Lung (tissue), 12 donors: ENCODE data around the gene KLF2. TPM values are rescaled to one million over a fixed set of nuclear protein-coding genes. Genes with fewer than 3 reads are reported as not detected.

ENCODE experiments used
- ATAC-seq: fragments of 200-7000 bp; cut with Tn5 transposase; one replicate; pipeline ENCODE4 v1.9.1; 2020; ENCODE audit warnings: moderate number of reproducible peaks; ENCODE audit not compliant: insufficient read depth, low FRiP score
- DNase-seq, 3 donors: peaks; one replicate each; pipeline ENCODE4 v3.0.0-alpha.2; 2013 to 2017
- H3K27ac ChIP-seq, 2 donors: one replicate each; pipeline ENCODE4 v1.5.1; 2013; ENCODE audit warnings: mild to moderate bottlenecking in 2 of 2, moderate library complexity in 2 of 2, control low read depth in 1 of 2, inconsistent platforms in 1 of 2, low read depth in 1 of 2, low read length in 1 of 2
- H3K27me3 ChIP-seq, 3 donors: one replicate each; pipeline ENCODE4 v1.5.1; 2013; ENCODE audit warnings: low read length in 2 of 3; ENCODE audit not compliant: control insufficient read depth in 3 of 3, insufficient read depth in 3 of 3
- H3K36me3 ChIP-seq, 4 donors: one replicate each; pipeline ENCODE4 v1.5.1; 2013; ENCODE audit warnings: low read length in 4 of 4, mild to moderate bottlenecking in 1 of 4, moderate library complexity in 1 of 4; ENCODE audit not compliant: control insufficient read depth in 4 of 4, insufficient read depth in 4 of 4
- H3K4me1 ChIP-seq, 5 donors: one replicate each; pipeline ENCODE4 v1.5.1; 2013; ENCODE audit warnings: low read length in 5 of 5, mild to moderate bottlenecking in 2 of 5, moderate library complexity in 1 of 5; ENCODE audit not compliant: control insufficient read depth in 5 of 5, insufficient read depth in 5 of 5
- H3K4me3 ChIP-seq: one replicate; pipeline ENCODE4 v1.5.1; 2013; ENCODE audit warnings: mild to moderate bottlenecking, control low read depth, moderate library complexity
- H3K9ac ChIP-seq, 2 donors: one replicate each; pipeline ENCODE4 v1.5.1; 2013; ENCODE audit warnings: low read length in 2 of 2, control low read depth in 1 of 2; ENCODE audit not compliant: insufficient read depth in 1 of 2
- H3K9me3 ChIP-seq, 4 donors: one replicate each; pipeline ENCODE4 v1.5.1; 2013; ENCODE audit warnings: low read length in 3 of 4, mild to moderate bottlenecking in 1 of 4, moderate library complexity in 1 of 4; ENCODE audit not compliant: control insufficient read depth in 4 of 4, insufficient read depth in 3 of 4
- CTCF ChIP-seq: IDR thresholded peaks from 2 replicates; pipeline ENCODE4 v1.5.1; 2012; ENCODE audit warnings: mild to moderate bottlenecking; ENCODE audit errors: control extremely low read depth, extremely low read depth
- WGBS, 2 donors: extraction: QIAGEN DNeasy Blood & Tissue Kit; methylation state at CpG; one replicate each; pipeline ENCODE4 v1.1.7; 2013; 5-methylcytosine and 5-hydroxymethylcytosine counted together
- polyA plus RNA-seq, 2 donors: library from polyadenylated mRNA; stranded (reverse); fragments of 200-250 nt; gene quantifications; one replicate each; pipeline ENCODE4 v1.2.1, GENCODE V29; 2013
- total RNA-seq, 2 donors: library from RNA; depleted of rRNA in 1 of 2; stranded (reverse); fragments of >200 nt in 1 of 2; gene quantifications; one replicate each; pipeline ENCODE4 v1.2.1, GENCODE V29; 2014 to 2021
- donor health status: control.
- donor health status: control.
- donor health status: Bipolar disorder and iron deficiency.
- donor health status: healthy.
- donor health status: DM: yes; HTN: yes; CAD: no.

KLF2 gene
- total and polyA plus RNA-seq, 4 donors = 7.7 to 121 (median 68.3) TPM

GRCh38 chr19:16337809-16338469 is 13.3 kb downstream of the KLF2 start:
- ATAC-seq (no peak), DNase-seq (no peak)
- no peaks in the 10 kb centered on the region for H3K9me3 ChIP-seq
- no peak overlapping the region for H3K9ac ChIP-seq
- H3K27me3 ChIP-seq = no peaks in the 10 kb centered on the region
- TF ChIP-seq CTCF = no peak
- no peak overlapping the region for H3K4me3 ChIP-seq
- peaks cover 0 to 18% (median 8%) of the 10 kb centered on the region in 5 donors for H3K4me1 ChIP-seq
- WGBS, 2 donors = 77 to 84% methylated on average over 13 of the region's 13 CpGs
- H3K36me3 ChIP-seq = no peaks in the 10 kb centered on the region
- H3K27ac ChIP-seq = peak overlapping the region in 1 of 2 donors; percentile 80

GRCh38 chr19:16338470-16339360 is 14.1 kb downstream of the KLF2 start:
- Histone ChIP-seq H3K4me1 (peaks cover 0 to 18% (median 8%) of the 10 kb centered on the region in 5 donors), H3K27me3 (no peaks in the 10 kb centered on the region), H3K9ac (no peak overlapping the region), H3K36me3 (no peaks in the 10 kb centered on the region), H3K4me3 (no peak overlapping the region), H3K9me3 (no peaks in the 10 kb centered on the region), H3K27ac (peak overlapping the region; percentile 34 to 80)
- 8 to 13% methylated on average over 30 of the region's 30 CpGs for WGBS, 2 donors
- ATAC-seq = peak; percentile 53
- DNase-seq = peak; percentile 44 to 63 (median 58)
- TF ChIP-seq CTCF = no peak

GRCh38 chr19:16339361-16339725 is 14.7 kb downstream of the KLF2 start:
- WGBS, 2 donors = 50 to 65% methylated on average over 6 of the region's 6 CpGs
- no peaks in the 10 kb centered on the region for H3K9me3 ChIP-seq
- no peak for TF ChIP-seq CTCF
- no peak for DNase-seq
- peak overlapping the region; percentile 34 to 80 for H3K27ac ChIP-seq
- ATAC-seq = no peak
- H3K4me3 ChIP-seq = no peak overlapping the region
- H3K9ac ChIP-seq = no peak overlapping the region
- H3K4me1 ChIP-seq = peaks cover 0 to 18% (median 8%) of the 10 kb centered on the region in 5 donors
- no peaks in the 10 kb centered on the region for H3K27me3 ChIP-seq
- no peaks in the 10 kb centered on the region for H3K36me3 ChIP-seq
